ENCODE data around the gene PRKCQ.

Gene PRKCQ

DNA sequence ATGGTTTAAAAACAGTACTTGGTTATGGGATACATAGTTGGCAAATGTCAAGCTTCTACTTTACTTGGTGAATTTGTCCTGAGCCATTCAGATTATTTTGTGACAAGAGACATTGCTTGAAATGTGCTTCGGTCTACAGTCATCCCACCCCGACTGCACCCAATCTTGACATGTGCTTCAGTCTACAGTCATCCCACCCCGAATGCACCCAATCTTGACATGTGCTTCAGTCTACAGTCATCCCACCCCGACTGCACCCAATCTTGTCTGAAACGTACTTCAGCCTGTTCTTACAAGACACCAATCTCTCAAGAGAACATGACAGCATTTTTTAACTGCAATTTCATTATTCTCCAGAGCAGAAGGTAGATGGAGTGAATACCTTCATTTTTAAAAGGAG lies 47.8 kb downstream of the PRKCQ start:
- no peak for DNase-seq (ENCODE audit: low read depth)
- H3K4me3 ChIP-seq (ENCODE audit: low read depth, low read length) = no peak overlapping the region

DNA sequence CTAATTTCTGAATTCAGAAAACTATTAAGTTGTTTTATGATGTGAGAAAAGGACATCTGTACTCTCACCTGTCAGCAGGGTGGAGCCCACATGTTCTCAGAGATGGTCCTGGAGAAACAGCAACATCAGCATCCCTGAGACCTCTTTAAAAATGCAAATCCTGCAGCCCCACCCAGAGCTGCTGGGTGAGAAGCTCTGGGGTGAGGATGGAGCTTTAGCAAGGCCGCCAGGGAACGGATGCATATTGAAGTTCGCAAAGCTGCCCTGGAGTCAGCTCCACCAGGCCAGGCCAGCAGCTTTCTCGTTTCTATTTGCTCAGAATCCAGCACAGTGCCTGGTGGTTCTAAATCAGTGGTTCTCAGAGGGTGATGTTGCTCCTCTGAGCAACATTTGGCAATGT lies 49.1 kb downstream of the PRKCQ start:
- DNase-seq (ENCODE audit: low read depth) = no peak
- H3K4me3 ChIP-seq (ENCODE audit: low read depth, low read length) = no peak overlapping the region

DNA sequence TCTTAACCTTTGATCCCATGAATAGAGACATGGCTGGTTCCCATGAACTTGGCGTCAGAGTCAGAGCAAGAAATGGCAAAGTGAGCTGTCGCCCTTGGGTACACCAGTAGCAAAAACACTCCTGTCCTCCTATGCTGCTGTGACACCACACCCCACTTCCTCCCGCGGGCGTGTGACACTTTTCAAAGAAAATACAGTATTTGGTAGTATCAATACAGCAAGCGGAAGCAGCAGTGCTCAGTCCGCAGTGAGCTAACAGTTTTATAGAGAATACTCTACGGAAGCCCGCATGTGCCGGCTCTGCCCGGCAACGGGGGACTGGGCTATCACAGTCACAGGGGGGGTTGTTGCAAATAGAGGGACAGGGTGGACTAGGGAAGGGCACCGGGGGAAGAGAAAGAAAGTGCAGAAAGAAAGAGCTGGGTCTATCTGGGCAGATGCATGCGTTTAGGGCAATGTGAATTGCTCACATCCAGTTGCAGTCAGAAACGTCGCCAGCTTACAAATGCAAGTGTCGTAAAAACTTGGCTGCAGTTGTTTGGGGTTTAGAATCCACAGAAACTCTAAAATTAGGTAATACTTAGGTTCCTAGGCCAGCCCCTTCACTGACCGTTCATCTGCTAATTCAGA lies 49.8 kb downstream of the PRKCQ start:
- no peak overlapping the region for H3K4me3 ChIP-seq (ENCODE audit: low read depth, low read length)
- DNase-seq (ENCODE audit: low read depth) = no peak

DNA sequence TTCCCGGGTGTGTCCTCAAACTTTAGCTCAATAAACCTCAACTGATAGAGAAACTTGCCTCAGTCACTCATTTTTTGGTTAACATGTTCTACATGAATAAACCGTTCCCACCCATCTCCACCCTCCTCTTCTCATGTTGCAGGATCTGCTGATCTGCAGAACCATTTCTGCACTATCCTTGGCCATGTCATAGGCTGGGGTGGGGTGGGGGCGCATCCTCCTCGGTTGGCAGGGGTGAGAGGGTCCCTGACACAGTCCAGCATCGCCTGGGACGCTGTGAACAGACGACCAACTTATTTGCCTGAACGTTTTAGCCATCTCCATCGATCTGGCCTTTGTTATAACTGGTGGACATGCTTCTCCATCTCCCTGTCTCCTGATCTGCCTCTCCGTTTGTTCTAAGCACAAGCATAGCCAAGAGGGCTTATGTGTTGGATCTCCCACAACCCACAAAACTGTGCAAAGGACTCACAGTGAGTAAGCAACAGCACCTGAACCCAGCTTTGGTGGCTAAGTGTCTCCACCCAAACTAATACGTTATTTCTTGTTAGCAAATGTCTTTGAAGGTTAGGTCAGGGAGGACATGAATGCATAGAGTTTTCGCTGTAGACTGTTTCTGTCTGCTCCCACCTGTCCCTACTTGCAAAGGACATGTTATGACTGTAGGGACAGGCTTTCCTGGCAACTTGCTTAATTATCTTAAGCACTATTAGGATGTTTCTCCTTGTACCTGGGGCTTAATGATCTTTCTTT lies 51.7 kb downstream of the PRKCQ start:
- no peak for DNase-seq (ENCODE audit: low read depth)
- no peak overlapping the region for H3K4me3 ChIP-seq (ENCODE audit: low read depth, low read length)

DNA sequence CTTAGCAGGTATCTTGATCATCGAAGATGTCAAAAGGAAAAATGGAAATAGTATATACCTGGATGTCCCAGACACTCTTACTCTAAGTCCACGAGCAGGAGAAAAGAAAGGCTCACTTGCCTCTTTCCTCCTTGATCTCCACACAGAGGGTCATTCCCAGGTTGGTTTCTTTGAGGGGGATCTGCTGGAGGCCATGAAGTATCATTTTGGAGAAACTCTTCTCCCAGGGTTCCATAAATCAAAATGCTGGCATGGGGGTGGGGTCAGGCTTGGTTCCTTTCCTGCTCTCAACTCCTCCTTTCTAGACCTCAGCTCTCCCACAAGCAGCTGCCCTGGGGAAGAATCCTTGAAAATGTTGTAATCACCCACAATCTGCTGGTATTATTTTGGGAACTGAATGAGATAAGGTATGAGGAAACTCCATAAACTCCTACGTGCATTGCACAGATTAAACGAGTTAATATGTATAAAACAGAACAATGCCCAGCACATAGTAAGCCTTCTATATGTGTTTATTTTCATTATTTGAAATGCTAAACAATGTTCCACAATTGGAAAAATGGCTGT lies 54.4 kb downstream of the PRKCQ start:
- DNase-seq (ENCODE audit: low read depth) = no peak

DNA sequence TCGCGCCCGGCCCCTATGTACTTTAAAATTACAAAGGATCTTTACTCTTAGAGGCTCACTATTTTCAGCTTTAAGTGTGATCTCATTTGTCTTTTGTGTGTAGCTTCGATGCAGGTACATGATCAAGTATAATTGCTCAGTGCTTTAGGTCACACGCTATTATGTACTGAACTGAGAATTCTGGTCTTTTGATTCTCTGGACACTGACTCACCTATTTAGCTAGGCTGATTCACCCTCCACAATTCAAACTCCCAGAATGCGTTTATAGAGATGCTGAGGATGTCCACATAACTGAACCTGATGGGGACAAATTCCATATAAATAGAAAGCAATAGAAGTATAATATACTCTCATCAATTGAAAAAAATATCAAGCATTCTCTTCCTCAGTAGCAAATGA lies 57.8 kb downstream of the PRKCQ start:
- DNase-seq (ENCODE audit: low read depth) = no peak
- H3K4me3 ChIP-seq (ENCODE audit: low read depth, low read length) = no peak overlapping the region

More for the DNA sequence above, 54.4 kb downstream of the PRKCQ start:
- no peak overlapping the region for H3K4me3 ChIP-seq (ENCODE audit: low read depth, low read length)

DNA sequence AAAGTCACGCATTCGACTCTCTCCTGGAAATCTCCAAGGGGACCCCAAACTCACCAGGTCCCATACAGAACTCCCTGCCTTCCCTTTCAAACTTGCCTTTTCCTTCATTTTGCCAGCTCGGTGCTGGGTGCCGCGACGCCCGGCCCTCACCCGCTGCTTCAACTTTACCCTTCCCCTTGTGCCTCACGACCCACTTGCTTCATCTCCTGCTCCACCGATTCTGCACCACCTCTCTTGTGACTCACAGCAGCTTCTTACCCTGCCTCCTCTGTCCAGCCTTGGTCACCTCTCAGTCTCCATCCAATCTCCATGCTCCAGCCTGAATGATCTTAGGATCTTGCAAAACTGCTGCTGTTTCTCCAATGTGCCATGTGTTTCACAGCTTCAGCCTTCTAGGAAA lies 59.9 kb downstream of the PRKCQ start:
- no peak overlapping the region for H3K4me3 ChIP-seq (ENCODE audit: low read depth, low read length)
- DNase-seq (ENCODE audit: low read depth) = no peak

DNA sequence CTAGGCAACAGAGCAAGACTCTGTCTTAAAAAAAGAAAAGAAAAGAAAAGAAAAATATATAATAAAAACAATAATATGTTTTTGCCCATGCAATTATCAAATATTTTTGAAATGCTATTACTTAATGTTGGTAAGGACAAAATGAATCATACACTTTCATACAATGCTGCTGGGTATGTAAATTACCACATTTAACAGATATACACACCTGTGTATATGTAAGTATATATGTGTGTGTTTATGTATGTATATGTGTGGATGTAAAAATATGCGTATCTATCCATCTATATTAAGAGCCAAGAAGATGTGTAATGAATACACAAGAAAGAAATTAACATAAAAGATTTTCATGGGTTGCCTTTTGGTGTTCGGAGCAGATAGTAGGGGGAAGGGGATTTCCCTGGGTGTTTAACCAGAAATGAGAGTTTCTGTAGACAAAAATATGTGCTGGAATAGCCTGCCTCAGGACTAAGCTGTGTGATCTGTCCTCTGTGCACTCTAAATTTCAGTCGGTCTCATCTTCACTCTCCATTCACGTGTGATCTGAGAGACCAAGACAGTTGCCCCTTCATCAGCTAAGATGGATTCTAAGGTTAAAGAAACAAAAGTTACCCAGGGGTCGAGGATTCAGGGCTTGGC lies 61.2 kb downstream of the PRKCQ start:
- DNase-seq (ENCODE audit: low read depth) = no peak
- H3K4me3 ChIP-seq (ENCODE audit: low read depth, low read length) = no peak overlapping the region

DNA sequence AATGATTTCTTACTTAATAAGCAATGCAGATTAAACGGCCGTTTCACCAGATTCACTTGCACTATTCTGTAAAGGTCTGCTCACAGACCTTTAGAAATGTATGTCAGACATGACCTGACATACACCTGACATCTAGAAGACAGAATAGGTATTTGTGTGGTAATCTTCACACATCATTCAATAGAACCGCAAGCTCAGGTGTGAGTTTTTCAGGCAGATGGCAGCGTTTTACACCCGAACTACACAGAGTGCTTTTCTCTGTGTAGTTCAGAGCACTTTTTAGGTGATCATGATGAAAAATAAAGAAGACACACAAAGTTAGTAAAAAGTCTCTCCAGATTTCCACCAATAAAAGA lies 63.2 kb downstream of the PRKCQ start:
- no peak for DNase-seq (ENCODE audit: low read depth)
- H3K4me3 ChIP-seq (ENCODE audit: low read depth, low read length) = no peak overlapping the region

DNA sequence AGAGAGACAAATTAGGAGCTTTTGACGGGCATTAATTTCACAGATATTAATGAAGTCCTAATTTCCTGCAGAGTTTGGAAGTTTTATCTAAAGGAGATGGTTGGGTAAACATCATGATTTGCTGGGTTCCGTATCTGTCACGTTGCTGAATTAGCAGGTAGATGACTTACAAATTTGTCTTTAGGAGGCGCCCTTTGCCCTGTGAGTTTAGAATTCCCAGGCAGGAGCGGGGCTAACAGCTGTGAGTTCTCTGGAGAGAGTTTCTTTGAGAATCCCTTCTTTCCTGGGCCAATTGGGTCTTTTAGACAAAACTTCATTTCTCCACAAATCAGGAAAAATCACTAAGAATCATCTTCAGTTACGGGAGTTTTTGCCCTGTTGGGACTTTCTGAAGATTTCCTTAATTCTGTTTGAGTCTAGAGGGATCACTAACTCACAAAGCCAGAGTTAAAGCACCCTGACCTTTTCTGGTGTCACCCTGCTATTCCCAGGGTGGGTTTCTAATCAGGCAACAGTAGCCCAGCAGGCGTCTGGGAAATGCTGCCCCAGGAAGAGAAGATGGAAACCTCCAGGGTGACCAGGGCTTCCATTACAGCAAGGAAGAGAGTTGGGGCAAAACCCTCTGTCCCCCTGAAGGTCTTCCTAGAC lies 63.7 kb downstream of the PRKCQ start:
- no peak for DNase-seq (ENCODE audit: low read depth)

DNA sequence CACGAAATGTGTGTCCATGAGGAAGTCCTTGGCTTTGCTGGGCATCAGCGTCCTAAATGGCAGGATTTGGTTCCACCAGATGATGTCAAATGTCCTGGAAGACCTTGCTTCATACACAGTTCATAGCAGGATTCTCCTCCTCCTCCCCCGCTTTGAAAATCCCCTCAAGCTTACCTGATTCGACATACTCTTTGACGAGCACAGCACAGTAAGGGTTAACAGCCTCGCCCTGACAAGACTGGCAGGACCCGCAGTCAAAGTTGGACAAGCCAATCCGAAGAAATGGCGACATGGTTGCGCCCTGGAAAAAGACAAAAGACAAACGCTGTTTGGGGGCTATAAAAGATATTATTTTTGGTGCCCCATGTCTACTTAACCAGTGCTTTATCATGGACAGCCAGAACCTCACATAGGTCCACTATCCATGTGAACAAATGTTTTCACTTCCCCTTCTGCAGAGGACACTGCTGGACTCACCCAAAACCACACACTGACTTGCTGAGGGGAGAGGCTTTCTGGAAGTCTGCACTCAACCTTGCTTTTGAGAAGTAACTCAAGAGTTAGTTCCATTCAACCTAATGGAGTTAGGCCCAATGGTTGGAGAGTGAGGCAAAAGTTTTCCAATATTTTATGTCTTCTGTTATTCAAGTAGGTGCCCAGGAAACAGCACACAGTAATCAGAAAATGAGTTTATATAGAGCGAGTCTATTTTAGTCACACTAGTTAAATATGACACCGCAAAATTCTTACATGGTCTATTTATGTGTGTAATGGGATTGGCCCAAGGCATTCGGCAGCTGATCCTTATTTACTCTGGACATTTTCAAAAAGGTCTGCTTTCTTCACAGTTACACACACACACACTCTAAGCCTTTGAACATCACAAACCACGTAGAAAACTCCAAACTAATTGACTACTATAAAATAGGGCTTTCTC lies 65.0 kb downstream of the PRKCQ start:
- no peak for DNase-seq (ENCODE audit: low read depth)

More for the DNA sequence above, 63.7 kb downstream of the PRKCQ start:
- H3K4me3 ChIP-seq (ENCODE audit: low read depth, low read length) = no peak overlapping the region

DNA sequence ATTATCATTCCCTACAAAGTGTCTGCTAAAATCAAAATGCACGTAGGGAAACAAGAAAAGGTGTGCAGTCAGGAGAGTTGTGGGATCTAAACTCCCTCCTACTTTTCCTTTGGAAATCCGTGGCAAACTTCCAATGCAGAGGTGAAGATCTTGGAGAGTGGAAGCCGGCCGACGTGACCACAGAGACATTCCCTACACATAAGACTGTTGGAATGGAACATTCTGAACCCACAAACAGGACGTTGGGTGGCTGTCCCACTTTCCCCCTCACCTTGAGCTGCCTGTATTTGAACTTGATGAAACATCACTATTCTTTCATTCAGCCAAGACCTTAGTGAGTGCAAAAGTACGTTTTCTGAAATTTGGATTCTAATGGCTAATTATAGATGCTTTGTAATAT lies 65.9 kb downstream of the PRKCQ start:
- no peak overlapping the region for H3K4me3 ChIP-seq (ENCODE audit: low read depth, low read length)
- no peak for DNase-seq (ENCODE audit: low read depth)

More for the DNA sequence above, 65.0 kb downstream of the PRKCQ start:
- H3K4me3 ChIP-seq (ENCODE audit: low read depth, low read length) = no peak overlapping the region

DNA sequence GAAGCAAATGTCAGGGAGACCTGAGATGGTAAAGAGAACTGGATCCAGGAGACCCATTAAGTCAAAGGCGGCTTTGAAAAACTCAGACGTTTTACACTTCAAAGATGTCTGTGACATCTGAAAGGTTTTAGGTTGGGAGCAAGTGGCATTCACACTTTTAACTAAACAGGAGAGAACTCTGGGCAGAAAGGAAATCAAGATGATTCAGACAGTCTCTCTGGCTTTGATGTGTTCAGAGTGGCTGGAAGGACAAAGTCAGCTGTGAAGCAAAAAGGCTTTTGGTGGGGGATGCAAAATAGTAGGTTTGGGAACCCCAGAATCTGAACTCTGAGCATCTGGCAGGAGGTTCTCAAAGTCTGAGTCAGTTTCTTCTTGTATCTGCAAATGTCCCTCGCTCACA lies 66.6 kb downstream of the PRKCQ start:
- DNase-seq (ENCODE audit: low read depth) = no peak
- no peak overlapping the region for H3K4me3 ChIP-seq (ENCODE audit: low read depth, low read length)

DNA sequence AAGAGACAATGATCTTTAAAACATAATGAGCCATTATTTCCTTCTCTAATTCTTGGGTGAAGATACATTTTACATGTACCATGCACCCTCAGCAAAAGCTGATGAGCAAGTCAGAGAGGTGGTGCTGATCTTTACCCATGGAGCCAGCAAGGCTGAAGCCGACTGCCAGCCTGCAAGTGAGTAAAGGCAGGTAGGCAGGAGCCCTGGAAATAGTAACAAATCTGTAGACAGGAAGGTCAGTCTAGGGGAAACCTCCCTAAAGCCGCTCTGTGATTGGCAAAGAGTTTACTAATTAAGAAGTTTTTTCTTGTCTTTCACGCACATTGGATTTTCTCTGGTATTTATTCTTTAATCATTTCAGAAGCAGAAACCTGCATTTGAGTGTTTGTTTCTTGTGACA lies 67.9 kb downstream of the PRKCQ start:
- DNase-seq (ENCODE audit: low read depth) = no peak
- H3K4me3 ChIP-seq (ENCODE audit: low read depth, low read length) = no peak overlapping the region

DNA sequence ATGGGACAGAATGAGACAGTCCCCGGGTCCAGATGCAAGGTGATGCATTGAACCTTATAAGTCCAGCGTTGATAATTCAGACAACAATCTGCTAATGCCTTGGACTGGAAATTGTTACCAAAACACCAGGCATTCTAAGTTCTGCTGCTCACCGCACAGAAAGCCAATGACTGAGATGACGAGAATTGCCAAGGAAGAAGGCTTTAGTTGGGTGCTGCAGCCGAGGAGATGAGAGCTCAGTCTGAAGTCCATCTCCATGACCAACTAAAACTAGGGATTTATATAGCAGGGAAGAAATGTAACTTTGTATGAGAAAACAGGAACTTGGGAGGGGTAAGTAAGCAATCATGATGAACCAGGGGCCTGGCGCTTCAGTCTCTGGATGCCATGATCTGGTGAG lies 68.7 kb downstream of the PRKCQ start:
- DNase-seq (ENCODE audit: low read depth) = no peak
- H3K4me3 ChIP-seq (ENCODE audit: low read depth, low read length) = no peak overlapping the region

DNA sequence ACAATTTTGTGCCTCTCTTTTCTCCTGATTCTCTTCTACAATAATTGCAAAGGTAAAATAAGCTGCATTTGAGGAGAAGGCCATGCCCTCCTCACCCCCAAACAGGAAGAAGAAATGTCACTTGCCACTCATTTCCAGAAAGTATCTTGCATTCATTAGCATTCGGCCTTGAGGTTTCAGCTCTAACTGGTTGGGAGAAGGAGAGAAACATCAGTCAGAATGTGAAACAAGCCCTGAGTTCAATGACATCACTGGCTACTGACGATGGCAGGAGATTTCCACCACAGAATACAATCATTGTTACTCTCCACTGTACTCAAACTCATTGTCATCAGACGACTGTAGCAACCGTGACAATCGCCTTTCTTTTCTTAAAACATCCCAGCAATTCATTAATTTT lies 72.8 kb downstream of the PRKCQ start:
- DNase-seq (ENCODE audit: low read depth) = no peak
- no peak overlapping the region for H3K4me3 ChIP-seq (ENCODE audit: low read depth, low read length)

DNA sequence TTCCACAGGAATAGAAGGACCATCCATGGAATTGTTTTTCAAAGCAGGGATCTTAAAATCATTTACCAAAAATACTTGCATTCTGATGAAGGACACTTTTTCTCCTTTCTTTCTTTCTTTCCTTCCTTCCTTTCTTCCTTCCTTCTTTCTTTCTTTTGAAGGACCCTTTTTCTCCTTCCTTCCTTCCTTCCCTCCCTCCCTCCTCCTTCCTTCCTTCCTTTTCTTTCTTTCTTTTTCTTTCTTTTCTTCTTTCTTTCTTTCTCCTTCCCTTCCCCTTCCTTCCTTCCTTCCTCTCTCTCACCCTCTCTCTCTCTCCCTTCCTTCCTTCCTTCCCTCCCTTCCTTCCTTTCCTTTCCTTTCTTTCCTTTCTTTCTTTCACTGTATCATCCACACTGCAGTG lies 74.8 kb downstream of the PRKCQ start:
- DNase-seq (ENCODE audit: low read depth) = no peak
- H3K4me3 ChIP-seq (ENCODE audit: low read depth, low read length) = no peak overlapping the region

DNA sequence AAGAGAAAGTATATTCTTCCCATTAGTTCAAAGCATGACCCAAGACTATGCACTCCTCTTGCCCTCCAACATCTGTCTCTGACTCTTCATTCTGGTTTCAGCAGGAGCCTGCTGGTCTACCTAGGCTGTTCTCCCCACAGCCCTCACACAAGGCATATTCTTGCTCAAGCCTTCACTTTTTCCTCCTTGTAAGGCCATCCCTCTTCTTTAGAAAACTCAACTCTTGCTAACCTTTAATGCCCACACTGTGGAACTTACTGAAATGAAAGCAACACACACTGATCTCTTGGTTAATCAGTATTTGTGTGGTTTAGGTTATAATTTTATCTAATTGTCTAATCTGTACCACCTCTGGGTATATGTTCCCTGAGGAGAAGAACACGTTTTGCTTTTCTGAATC lies 75.8 kb downstream of the PRKCQ start:
- no peak overlapping the region for H3K4me3 ChIP-seq (ENCODE audit: low read depth, low read length)
- no peak for DNase-seq (ENCODE audit: low read depth)

DNA sequence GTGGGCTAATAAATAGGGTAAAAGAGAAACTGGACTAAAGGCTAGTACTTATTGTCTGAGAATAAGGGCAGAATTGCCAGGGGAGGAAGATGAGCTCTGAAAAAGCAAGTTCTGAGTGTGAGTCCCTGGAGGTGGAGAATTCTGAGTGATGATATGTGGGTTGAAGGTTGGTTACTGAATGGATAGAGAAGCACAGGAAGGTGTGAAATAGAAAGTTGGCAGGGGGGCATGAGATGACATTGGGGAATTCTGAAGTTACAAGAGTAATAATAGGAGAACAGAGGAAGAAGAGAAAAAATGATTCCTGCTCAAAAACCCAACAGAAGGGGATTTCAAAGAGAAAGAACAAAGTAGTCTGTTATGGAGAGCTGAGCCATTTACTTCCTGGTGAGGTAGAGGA lies 76.9 kb downstream of the PRKCQ start:
- DNase-seq (ENCODE audit: low read depth) = no peak
- no peak overlapping the region for H3K4me3 ChIP-seq (ENCODE audit: low read depth, low read length)
